GM12874 (cell line): ENCODE measurements around the gene ERCC8.

ENCODE experiments used
- CTCF ChIP-seq: IDR thresholded peaks from 2 replicates; pipeline ENCODE4 v1.5.1; 2011; ENCODE audit warnings: low read depth, mild to moderate bottlenecking, control low read depth, low read length, moderate library complexity; ENCODE audit not compliant: insufficient read depth

Gene ERCC8

GRCh38 chr5:60948738-60949137 lies 3.9 kb upstream of the ERCC8 start:
- no peak for TF ChIP-seq CTCF

- no peak for TF ChIP-seq CTCF
Measured at GRCh38 chr5:60945813-60946187, 930 bp upstream of the ERCC8 start.

- no peak for TF ChIP-seq CTCF
Measured at GRCh38 chr5:60943624-60944023, 1.2 kb downstream of the ERCC8 start.

GRCh38 chr5:60929024-60929423 lies 15.8 kb downstream of the ERCC8 start:
- no peak for TF ChIP-seq CTCF

- no peak for TF ChIP-seq CTCF
Measured at GRCh38 chr5:60927450-60927849, 17.4 kb downstream of the ERCC8 start.

- no peak for TF ChIP-seq CTCF
Measured at GRCh38 chr5:60918466-60918865, 26.4 kb downstream of the ERCC8 start.

- TF ChIP-seq CTCF: no peak
Measured at GRCh38 chr5:60916646-60917045, 28.2 kb downstream of the ERCC8 start.

GRCh38 chr5:60903356-60903755 lies 41.5 kb downstream of the ERCC8 start:
- no peak for TF ChIP-seq CTCF
